ENCODE results near the gene BCL11B. TPM values are rescaled to one million over a fixed set of nuclear protein-coding genes. Genes with fewer than 3 reads are reported as not detected.
"Not testable (repeated sequence)": the region's sequence is repeated elsewhere in the genome, so short reads cannot be mapped to it uniquely, and the experiment has no call there.

BCL11B gene
- polyA plus RNA-seq, 3 donors = 2.4 to 2.7 (median 2.5) TPM

DNA sequence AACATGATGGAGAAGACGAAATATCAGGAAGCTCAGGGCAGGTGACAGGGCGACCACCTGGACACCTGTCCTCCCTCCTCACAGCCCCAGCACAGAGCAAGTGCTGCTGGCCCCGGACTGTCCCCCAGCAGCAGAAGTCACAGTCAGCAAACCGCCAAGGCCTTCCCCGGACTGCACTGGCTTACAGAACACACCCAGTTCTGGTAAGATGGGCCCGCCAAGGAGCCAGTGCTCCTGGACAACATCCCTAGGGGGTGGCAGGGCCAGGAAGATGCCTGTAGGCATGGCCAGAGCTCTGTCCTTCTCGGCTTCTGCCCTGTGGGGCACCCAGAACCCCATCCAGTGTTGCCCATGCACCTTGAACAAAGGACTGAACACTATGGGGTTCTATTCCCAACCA lies 77.9 kb downstream of the BCL11B start:
- no peak for DNase-seq (ENCODE audit: extremely low read depth in 1 of 11, low read depth in 9 of 11, low spot score in 4 of 11)

DNA sequence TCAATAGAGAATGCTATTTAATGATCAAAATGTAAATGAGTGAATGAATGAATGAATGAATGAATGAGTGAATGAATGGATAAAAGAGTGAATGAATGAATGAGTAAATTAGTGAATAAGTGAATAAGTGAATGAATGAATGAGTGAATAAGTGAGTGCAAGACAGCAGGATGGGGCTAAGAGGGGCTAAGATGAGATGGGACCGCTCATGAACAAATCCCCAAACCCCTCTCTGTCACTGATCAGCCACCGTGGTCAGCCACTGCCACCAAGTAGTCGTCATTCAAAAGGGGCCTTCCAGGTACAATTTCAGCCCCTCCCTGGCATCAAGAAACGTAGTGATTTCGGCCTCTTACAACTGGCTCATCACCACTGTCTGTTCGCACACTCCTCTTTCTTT lies 79.2 kb downstream of the BCL11B start:
- DNase-seq (ENCODE audit: extremely low read depth in 1 of 11, low read depth in 9 of 11, low spot score in 4 of 11) = no peak

DNA sequence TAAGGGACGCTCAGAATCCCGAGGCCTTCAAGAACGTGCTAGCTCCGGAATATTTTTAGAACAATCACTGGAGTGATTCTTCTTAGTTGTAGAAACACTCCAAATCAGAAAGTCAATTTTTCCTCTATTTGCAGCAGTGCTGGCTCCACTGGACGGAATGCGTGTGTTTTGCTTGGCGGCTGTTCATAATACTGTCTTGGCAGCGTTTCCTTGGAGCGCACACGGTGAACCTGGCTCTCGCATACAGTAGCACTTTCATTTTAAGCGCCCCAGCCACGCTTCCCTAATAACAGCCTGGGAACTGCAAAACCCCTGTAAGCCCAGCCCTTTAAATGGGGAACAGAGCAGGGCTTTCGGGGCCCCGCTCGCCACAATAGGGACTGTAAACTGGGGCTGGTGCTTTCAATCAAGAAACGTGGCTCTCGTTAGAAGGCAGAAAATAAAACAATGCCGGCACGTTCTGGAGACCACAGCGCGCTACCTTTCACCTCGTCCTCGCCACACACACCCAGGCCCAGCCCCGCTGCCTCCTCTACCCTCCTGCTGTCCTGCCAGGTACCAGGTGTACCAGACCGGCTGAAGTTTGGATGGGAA lies 79.9 kb downstream of the BCL11B start:
- DNase-seq (ENCODE audit: extremely low read depth in 1 of 11, low read depth in 9 of 11, low spot score in 4 of 11) = peak in 10 of 11 donors; percentile 40 to 68 (median 59)

DNA sequence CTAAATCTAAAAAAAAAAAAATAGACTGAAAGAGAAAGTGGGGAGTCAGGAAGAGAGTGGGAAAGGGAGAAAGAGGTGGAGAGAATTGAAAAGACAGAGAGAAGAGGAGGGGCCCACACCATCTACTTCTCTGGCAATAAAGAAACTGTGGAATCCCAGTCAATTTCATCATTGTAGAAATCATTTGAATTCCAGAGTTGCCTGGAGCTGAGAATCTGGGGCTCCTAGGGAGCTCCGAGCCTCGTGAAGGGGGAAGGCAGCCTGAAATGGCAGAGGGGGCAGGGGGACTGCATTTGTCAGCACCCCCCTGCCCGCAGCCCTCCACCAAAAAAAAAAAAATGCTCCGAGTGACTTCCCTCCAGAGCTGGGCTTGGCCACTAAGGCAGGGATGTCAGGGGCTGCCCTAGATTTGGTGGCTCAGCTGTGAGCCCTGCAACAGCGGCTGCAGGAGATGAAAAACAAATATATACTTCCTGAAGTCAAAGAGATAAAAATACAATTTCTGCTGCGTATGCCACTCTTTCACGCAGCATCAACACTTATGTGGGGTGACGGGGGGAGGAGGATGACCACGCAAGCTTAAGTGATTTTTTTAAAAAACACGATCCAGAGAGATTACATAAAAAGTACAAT lies 80.5 kb downstream of the BCL11B start:
- DNase-seq (ENCODE audit: extremely low read depth in 1 of 11, low read depth in 9 of 11, low spot score in 4 of 11) = no peak

DNA sequence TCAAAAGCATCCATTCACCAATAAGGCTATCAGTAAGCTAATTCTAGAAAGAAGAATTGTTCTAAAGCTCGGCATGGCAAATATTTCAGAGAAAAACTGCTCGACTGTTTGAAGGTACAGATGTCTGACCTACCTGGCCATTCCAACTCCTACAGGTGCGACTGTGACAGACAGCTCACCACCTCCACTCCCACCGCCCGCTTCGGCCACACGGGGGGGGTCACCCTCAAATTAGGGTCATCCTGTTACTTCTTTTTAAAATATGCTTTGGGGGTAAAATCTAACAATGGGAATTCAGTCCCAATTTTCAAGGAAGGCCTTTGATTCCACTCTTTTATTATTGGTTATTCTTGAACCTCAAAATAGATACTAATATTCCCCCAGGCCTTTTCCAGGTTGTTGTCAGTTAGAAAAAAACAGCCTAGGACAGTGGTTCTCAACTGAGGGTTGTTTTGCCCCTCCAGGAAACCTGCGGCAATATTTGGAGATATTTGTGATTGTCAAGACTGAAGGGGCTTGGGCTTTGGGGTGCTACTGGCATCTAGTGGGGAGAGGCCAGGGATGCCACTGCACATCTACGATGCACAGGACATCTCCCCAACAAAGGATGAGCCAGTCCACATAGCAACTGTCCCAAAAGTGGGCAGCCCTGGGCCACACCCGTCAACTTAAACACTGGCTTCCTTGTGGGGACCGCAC lies 81.2 kb downstream of the BCL11B start:
- no peak for DNase-seq (ENCODE audit: extremely low read depth in 1 of 11, low read depth in 9 of 11, low spot score in 4 of 11)

DNA sequence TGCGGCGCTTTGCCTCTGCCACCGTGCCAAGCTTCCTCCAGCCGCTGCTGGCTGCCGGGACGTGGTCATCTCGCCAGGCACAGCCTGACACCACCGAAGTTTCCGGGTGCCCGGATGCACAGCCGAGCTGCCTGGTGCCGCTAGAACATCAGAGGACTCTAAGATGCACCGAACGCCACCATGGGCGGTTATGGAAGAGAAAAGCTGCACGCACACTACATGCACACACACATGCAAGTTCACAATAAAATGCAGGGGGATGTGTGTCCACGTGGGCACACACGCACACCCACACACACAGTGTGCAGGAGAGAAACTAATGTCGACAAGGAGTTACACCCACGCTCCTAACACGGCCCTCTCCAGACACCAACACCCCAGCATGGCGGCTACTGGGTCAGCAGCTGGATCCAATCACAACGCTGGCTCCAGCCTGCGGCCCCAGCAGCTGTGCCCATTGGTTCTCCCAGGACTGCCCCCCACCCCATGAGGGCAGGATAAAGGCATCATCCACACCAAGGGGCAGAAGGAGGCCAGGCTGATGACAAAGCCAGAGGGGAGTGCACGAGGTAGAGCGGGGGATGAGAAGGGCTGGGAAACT lies 82.7 kb downstream of the BCL11B start:
- DNase-seq (ENCODE audit: extremely low read depth in 1 of 11, low read depth in 9 of 11, low spot score in 4 of 11) = no peak

DNA sequence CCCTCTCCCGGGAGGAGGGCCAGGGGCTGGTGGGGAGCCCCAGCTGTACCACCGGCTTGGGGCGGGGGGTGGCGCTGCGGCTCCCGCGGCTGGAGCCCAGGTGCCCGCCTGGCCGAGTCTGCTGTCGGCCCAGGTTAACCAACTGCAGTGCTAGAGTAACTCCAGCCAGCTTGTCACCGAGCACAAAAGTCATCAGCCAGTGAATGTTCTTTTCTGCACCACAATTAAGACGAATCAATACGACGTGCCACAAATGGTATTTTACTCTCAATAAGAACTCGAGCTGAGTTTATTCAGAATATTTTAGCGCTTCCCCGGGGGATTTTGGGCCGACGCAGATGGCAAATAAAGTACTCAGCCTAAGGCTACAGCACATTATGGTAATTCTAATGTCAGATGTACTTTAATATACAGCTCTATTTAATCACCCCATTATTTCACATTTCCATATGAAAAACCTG lies 83.2 kb downstream of the BCL11B start:
- no peak for DNase-seq (ENCODE audit: extremely low read depth in 1 of 11, low read depth in 9 of 11, low spot score in 4 of 11)

DNA sequence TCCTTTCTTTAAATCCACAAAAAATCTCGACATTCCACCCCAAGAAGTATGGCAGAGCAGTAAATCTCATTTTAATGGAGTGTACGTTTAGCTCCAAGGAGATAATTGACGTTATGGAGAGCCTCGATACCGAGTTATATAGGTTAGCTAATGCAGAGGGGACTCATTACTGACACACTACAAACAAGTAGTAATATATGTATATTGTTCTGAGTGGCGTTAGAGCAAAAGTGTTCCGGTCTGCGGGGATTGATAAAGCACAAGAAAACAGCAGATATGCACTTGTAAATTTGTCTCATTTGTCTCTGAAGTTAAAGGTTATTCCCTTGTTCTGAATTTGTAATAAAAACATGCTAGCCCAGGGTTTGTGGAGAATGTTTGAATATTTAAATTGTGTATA lies 84.1 kb downstream of the BCL11B start:
- no peak for DNase-seq (ENCODE audit: extremely low read depth in 1 of 11, low read depth in 9 of 11, low spot score in 4 of 11)

DNA sequence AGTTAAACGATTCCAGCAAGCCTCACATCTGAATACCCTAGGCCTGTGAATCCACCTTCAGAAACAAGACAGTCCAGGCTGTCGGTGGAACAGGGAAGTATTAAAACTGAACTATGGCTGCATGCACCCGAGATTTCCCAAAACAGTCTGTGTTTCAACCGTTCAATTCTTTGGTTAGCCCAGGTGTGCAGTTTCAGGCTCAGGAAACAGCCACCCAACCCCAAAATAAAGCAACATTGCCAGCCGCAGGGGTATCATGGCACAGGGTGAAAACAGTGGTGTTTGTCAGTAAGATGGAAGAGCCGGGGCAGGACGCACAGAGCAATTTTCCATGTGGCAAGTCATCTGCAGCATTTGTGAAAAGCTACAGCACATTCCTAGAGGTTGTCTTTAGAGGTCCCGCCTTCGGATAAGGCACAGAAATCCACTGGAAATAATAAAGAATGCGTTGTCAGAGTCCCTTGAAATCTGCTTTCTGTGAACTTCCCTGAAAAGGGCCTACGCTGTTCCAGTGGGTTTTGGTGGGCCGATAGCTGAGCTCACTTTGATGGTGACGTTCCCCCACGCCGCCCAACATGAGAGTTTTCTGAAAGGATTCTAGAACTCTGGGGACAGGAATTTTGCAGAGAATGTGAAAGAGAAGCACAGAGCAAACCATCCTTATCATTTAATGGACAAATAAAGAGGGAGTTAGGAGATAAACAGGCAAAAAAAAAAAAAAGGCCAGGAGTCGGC lies 84.9 kb downstream of the BCL11B start:
- DNase-seq (ENCODE audit: extremely low read depth in 1 of 11, low read depth in 9 of 11, low spot score in 4 of 11) = no peak

DNA sequence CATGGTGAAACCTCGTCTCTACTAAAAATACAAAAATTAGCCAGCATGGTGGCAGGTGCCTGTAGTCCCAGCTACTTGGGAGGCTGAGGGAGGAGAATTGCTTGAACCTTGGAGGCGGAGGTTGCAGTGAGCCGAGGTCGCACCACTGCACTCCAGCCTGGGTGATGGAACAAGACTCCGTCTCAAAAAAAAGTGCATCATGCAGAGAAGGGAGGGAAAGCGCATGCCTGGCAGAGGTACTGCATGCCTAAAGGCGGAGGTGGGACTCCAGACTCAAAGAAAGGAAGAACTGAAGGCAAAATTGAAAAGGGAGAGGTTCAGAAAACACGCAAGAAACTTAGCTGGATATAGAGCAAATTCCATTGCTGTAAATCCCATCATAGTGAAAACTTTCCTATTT lies 85.7 kb downstream of the BCL11B start:
- not testable (repeated sequence) for DNase-seq (ENCODE audit: extremely low read depth in 1 of 11, low read depth in 9 of 11, low spot score in 4 of 11)

DNA sequence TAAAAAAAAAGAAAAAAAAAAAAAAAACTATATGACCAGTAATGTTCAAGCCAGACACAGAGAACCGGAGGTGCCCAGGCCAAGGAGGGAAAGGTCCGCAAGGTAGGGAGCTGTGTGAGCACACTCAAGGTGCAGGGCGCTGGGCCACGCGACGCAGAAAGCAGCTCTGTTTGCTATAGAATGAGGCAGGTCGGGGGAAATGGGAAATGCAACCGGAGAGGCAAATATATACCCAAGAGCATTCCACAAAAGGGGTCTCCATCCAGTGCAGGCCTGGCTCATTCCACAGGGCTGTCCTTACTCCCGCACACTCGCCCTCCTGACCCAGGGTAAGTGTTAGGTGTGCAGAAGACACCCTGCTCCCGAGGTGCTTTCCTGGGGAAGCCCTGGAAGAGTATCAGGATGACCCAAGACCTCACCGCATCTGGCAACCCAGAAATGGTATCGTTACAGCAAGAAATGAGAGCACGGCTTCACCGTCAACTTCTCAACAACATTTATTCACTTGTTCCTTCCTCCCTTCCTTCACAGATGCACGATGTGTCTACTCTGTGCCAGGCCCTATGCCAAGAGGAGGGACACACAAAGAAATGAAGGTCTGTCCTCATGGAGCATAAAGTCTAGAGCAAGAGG lies 86.4 kb downstream of the BCL11B start:
- no peak for DNase-seq (ENCODE audit: extremely low read depth in 1 of 11, low read depth in 9 of 11, low spot score in 4 of 11)

DNA sequence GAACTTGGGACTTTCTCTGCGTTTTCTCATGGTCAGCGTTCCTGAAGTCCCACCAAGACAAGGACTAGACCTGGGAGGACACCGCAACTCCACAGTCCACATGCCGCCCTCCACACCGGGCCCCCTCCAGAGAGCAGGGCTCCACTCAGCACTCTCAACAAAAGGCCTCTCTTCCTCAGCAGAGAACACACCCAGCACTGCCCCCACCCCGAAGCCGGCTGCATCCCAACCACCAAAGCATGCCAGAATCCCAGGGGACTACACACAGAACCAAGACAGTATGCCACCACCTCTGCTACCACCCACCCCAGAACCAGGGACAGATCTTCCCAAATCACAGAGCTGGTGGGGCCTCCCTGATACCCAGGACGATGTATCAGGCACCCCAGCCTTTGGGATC lies 88.3 kb downstream of the BCL11B start:
- no peak for DNase-seq (ENCODE audit: extremely low read depth in 1 of 11, low read depth in 9 of 11, low spot score in 4 of 11)

DNA sequence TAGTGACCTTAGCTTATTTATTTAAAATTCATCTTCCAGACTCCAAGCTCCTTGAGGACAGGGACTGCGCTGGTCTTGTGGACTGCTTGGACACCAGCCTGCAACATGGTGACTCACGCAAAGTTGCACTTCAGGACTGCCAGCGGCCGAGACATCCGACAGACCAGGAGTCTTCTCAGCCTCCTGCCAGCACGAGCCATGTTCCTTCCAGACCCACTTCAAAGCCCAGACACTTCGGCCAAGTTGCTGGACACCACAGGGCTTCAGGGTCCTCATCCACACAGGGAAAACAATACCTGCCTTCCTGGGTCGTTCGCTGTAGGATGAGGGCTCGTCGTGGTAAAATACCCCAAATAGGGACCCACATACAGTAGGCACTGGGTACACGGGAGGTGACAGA lies 88.7 kb downstream of the BCL11B start:
- DNase-seq (ENCODE audit: extremely low read depth in 1 of 11, low read depth in 9 of 11, low spot score in 4 of 11) = no peak

DNA sequence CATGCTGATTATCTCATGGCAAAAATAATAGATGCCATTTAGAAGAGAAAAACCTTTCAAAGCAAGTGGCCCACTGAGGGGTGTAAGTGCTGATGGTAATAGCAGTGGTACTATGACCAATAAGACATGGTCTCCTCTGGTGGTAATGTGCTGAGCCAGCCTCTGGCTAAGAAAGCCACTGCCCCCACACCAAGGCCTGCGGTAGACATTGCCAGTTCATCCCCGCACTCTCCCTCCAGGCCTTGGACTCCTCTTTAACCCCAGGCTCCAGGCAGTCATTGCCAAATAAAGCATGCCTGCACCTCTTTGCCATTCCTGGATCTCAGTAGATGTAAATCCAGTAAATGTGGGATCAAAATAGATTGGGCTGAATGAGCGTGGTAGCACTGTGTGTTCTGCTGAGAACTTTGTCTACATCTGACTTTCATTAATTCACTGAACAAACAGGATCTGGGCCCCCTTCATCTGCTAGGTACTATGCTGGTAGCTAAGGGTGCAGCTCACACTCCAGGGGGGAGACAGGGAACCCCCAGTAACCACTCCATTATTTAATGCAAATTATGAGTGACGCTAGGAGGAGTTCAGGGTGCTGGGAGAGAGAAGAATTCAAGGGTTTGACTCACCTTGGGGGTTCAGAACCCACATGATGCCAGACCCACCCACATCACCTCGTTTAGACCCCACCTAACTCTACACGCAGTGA lies 89.3 kb downstream of the BCL11B start:
- no peak for DNase-seq (ENCODE audit: extremely low read depth in 1 of 11, low read depth in 9 of 11, low spot score in 4 of 11)

DNA sequence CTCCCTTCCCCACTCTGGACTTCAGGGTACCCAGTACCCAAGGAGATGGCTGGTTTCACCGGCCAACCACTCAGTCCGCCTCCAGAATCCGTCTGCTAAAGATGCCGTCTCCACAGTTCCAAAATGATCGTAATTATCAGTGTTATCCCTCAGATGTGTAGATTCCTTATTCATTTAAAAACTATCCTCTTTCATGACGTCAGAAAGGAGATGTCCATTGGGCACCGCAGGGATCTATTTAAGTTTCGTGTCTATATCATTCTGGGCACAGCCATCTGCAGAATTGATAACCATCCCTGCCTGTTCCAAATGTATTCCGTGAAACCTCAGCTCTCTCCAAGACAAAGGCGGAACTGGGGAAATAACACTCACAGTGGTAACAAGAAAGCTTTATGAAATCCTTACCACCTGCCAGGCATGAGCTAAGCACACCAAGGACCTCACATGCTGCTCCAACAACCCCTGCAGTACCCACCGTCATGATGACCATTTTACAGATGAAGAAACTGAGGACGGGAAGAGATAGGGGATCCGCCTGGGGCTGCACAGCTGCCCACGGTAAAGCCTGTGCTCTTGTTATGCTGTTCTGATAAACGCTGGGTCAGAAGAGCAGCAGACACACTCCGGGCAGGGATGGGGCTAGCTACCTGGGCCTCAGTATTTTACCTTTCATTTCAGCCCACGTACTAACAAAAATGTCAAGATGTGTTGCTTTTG lies 90.0 kb downstream of the BCL11B start:
- DNase-seq (ENCODE audit: extremely low read depth in 1 of 11, low read depth in 9 of 11, low spot score in 4 of 11) = no peak

DNA sequence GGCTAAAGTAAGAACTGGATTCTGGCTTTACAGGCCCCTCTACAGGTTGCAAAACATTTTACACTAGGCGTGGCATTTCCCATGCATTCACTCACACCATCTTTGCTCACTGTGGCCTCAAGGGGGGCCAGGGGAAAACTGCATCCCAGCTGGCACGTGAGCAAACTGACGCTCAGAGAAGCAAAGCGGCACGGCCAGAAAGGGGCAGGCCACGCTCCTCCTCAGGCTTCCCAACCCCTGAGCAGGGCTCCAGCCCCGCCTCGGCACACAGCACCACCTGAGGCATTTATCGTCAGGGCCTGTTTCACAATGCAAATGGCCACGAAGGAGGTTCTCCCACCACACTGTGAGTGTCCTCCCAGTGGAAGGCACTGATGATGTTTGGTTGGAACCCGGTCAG lies 90.8 kb downstream of the BCL11B start:
- no peak for DNase-seq (ENCODE audit: extremely low read depth in 1 of 11, low read depth in 9 of 11, low spot score in 4 of 11)

DNA sequence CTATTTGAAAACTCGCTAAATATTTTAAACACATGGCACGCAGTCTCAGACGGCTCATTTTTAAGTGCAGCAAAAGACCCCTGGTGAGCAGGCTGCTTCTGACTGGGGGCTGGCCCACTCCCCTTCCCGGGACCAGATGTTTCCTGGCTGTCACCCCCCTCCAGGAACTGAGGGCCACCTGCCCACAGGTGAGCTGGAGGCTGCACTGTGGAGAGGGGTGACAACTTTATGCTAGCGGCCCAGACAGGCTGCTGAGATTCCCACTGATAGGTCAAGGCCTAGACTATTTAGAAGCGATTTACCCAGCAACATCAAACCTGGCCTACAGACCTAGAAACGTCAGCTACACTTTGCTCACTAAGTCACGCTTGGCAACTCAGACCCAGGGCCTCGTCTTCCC lies 92.1 kb downstream of the BCL11B start:
- DNase-seq (ENCODE audit: extremely low read depth in 1 of 11, low read depth in 9 of 11, low spot score in 4 of 11) = no peak

DNA sequence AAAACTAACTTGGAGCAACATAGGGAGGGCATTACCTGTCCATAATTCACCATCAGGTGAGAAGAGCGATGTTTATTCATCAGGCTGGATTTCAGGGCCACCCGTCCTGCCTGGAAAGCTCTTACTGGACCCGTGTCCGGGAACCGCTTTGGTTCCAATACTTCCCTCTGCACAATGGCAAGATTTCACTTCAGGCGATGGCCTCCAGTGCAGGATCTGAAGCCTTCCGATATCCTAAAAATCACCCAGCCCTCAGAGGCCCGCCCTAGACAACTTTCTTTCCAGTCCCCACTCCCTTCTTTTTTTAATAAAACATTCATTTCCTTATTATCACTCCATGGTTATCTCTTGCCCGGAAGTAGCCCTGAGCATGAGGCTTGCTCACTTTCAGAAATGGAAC lies 92.5 kb downstream of the BCL11B start:
- no peak for DNase-seq (ENCODE audit: extremely low read depth in 1 of 11, low read depth in 9 of 11, low spot score in 4 of 11)
